ENCODE results near the gene PPFIA3.
"Not testable (repeated sequence)": the region's sequence is repeated elsewhere in the genome, so short reads cannot be mapped to it uniquely, and the experiment has no call there.

Gene PPFIA3

DNA sequence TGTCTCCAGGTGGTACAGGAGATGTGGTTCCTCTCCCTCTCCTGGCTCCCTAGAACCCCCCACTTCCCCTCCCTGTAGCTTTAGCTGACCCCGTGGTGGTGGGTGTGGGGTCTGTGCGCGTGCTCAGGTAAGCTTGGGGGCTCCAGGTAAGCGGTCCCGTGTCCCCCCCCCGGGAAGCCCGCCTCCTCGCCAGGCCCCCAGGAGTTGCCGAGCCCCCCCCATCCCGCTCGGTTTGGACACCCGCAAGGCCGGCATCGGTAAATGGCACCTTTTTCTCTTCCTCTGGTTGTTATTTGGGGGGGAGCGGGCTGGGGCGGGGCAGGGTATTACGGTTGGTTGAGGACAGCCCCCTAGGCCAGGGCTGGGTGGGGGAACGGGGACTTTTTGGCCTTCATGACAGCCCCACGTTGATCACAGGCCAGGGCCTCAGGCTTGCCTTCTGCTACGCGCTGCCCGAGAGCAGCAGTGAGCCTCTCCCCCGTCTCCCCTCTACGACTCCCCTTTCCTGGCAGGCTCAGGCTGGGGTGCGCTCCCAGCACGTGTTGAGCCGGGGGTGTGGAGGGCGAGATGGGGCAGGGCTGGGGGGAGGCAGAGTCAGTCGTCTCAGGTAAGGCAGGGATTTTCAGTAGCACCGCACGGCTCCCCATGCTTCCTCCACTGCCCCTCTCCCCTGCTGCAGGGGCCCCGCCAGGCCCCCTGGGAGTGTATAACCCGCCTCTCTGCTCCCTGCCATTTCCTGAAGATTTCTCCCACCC lies 15.8 kb upstream of the PPFIA3 start:
- no peak for DNase-seq

DNA sequence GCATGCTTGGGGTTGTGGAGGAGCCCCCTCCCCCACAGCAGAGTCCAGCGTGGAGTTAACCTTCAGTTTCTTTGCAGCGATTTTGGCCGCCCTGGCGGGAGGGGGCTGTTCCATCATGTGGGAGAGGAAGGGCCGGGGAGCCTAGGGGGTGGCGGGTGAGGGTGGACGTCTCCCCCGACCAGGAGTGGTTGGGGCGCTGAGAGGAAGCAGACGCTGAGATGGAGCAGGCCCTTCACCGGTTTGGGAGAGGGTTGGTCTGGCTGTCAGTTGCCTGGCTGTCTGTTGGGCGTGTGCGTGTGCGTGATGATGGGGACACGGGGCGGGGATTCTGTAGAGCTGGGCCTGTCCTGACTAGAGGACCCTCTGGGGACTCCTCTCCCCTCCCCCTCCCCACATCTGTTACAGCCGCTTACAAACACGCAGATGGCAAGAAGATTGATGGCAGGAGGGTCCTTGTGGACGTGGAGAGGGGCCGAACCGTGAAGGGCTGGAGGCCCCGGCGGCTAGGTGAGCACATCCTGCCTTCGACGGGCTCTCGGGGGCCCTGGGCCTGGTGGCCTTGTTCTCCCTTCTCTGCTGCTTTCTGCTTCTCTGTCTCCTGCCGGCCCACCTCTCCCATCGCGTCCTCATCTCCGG lies 15.0 kb upstream of the PPFIA3 start:
- no peak for DNase-seq

DNA sequence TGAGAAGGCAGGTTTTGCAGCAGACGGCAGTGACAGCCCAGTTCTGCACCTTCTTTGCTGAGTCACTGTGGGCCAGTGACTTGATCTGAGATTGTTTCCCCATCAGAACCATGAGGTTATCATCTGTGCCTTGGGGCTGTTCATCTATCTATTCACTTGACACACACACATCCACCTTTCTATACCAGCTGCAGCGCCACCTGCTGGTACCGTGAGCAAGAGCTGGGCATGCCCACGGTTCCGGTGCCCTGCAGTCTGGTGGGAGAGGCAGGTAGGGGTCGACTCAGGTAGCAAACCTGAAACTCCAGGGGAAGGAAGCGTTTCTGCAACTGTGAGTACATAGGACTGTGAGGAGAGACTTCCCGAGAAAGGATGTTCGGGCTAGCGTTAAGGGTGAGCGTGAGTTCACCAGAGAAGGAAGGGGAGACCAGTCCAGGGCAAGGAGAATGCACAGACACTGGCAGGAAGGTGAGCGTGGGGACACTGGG lies 12.7 kb upstream of the PPFIA3 start:
- DNase-seq: peak; percentile 79

DNA sequence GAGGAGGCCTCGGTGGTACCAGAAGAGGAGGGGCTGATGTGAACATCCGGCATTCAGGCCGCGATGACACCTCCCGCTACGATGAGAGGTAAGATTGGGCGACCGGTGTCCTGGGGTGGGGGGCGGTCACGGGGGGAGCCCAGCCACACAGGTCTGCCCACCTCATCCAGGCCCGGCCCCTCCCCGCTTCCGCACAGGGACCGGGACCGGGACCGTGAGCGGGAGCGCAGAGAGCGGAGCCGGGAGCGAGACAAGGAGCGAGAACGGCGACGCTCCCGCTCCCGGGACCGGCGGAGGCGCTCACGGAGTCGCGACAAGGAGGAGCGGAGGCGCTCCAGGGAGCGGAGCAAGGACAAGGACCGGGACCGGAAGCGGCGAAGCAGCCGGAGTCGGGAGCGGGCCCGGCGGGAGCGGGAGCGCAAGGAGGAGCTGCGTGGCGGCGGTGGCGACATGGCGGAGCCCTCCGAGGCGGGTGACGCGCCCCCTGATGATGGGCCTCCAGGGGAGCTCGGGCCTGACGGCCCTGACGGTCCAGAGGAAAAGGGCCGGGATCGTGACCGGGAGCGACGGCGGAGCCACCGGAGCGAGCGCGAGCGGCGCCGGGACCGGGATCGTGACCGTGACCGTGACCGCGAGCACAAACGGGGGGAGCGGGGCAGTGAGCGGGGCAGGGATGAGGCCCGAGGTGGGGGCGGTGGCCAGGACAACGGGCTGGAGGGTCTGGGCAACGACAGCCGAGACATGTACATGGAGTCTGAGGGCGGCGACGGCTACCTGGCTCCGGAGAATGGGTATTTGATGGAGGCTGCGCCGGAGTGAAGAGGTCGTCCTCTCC lies 11.5 kb upstream of the PPFIA3 start:
- no peak for DNase-seq

DNA sequence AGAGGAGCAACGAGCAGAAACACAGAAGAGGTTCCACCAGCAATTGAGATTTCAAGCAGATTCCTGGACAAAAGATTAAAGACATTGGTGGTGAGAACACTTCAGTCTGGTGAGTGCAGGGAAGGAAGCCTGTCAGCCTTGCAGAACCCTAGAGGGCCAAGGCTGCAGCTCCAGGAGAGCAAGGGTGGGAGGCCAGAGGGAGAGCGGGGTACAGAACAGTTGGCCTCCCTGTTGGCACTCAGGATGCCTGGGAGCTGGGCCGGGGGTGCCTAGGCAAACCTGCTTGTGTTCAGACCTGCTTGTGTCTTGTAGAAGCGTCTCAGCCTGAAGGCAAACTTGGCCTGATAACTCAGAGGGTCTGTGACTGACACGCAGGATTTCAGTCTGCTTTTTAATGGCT lies 10.3 kb upstream of the PPFIA3 start:
- DNase-seq: no peak

DNA sequence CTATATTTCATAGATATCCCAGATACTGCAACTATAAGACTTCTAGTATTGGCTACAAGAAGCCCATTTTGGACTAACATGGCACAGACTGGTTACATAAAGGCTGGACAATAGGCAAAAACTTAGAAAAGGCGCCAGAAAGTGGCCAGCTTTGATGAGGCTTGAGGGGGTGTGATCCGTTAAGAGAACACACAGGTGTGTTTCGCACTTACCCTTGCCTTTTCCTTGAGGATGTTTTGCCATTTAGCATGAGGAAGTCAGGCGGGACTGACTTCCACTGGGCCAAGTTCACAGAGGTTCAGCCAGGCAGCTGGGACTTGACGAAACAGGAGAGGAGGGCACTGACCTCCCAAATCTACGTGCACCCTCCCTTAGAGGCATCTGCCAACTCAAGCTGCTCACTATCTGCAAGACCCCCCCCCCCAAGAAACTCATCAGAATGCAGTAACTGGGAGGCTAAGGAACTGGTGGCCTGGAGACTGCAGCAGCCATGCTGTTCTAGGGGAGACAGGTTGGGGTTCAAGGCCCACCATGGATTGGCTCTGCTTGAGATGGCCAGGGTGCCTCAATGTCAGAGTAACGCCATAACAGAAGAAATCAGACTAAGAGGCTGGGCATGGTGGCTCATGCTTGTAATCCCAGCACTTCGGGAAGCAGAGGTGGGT lies 9.6 kb upstream of the PPFIA3 start:
- no peak for DNase-seq

DNA sequence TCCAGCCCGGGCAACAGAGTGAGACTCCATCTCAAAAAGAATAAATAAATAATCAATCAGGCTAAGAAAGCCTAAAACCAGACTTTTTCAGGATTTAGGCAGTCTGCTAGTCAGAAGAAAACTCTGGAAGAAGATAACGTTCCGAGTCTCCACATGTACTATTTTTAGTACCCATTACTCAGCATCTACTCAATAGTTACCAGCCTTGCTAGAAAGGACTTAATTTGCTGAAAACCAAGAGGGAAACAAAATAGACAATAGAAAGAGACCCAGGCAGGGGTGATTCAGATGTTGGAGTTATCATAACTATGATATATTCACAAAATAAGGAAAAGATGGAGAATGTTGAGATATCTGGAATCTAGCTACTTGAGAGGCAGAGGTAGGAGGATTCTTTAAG lies 8.8 kb upstream of the PPFIA3 start:
- DNase-seq: no peak

DNA sequence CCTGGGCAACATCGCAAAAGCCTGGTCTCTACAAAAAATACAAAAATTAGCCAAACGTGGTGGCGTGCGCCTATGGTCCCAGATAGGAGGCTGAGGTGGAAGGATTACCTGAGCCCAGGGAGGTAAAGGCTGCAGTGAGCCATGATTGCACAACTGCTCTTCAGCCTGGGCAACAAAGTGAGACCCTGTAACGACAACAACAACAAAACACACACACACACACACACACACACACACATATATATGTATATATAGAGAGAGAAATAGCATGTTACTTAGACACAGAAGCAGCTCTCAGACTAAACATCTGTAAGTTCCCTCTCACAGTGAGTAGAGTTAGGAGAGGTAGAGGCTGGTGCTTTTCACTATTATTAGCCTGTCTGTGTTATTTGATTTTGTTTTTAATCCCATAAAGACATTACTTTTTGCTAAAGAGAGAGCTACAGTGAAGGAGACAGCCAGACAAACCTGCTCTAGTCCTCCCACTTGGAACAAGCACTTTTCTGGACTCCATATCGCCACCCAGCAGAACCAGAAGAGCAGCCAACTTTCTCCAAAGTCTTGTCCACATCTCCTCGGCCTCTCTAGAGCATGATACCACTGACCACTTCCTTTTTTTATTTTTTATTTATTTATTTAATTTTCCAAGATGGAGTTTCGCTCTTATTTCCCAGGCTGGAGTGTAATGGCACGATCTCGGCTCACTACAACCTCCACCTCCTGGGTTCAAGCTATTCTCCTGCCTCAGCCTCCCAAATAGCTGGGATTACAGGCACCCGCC lies 7.9 kb upstream of the PPFIA3 start:
- DNase-seq: no peak

DNA sequence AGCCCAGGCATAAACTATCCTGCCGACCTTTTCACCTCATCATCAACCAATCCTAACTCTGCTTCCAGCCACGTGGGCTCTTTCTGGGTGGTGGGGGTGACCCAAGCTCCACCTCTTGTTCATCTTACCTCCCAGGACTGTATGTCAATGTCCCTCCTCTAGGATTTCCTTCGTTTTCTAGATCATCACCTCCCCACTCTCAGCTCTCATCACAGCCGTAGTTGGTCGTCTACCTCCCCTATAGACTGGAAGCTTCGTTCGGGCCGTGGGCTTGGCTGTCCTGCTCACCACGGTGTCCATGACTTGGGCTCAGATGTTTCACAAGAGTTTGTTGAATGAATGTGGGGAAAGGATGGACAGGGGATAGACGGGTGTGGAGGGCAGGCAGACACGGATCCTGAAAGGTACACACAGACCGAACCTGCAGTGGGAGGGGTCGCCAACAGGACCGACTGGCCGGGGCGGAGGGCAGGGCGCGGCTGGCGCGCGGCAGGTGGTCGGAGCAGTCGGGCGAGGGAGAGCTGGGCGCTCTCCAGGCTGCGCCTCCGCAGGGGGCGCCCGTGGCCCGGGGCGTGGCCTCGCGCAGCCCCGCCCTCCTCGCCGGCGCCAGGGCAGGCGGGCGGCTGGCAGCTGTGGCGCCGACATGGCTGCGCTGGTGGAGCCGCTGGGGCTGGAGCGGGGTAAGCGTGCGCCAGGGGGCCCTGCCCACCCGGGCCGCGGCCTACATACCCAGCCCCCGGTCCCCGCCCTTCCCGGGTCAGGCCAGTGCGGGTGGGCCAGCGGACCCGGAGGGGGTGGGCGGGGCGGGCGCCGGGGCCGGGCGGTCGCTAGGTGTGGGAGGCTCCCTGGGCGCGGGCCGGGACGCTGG lies 5.3 kb upstream of the PPFIA3 start, which contains the start of gene LIN7B:
Gene LIN7B, plus strand, starts transcription at position 609 of the 868 bp plus-strand sequence. Its CDS starts 35 bp downstream, at position 644.
- peak; percentile 80 for DNase-seq

DNA sequence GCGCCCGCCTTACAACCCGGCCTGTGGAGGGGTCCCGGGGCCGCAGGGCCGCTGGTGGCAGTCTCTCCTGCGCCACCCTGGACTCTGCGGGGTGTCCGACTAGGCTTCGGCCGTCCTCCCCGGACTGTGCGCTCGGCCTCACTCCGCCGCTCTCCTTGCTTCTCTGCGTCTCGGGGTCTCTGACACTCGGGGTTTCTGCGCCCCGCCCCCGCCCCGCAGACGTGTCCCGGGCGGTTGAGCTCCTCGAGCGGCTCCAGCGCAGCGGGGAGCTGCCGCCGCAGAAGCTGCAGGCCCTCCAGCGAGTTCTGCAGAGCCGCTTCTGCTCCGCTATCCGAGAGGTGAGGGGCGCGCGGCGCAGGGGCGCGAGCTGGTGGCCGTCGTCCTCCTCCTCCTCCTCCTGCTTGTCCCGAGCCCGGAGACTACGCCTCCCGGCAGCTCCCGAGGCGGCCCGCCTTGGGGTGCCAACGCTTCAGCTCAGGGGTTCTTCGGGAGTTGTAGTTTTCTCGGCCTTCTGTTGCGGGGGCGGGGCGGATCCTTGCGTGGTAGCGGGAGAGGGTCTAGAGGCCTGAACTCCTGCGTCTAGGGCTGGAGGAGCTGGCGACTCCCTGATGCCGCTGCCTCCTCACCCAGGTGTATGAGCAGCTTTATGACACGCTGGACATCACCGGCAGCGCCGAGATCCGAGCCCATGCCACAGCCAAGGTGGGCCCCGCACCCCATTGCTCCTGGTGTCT lies 4.5 kb upstream of the PPFIA3 start:
- peak; percentile 71 for DNase-seq

DNA sequence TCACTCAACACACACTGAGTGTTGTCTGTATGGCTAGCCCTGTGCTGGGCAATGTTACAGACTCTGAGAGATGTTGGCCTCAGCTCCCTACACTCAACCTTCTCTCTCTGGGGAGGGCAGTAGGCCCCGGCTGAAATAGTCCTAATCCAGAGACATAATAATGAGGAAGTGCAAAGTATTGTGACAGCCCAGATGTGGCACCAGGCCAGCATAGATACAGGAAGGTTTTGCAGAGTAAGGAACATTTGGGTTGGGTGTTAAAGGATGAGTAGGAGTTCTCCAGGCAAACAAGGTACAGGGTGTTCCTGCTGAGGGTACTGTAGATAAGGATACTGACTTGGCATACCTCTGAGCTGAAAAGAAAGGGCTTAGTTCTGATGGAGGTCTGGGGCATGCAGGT lies 2.8 kb upstream of the PPFIA3 start:
- DNase-seq: no peak

DNA sequence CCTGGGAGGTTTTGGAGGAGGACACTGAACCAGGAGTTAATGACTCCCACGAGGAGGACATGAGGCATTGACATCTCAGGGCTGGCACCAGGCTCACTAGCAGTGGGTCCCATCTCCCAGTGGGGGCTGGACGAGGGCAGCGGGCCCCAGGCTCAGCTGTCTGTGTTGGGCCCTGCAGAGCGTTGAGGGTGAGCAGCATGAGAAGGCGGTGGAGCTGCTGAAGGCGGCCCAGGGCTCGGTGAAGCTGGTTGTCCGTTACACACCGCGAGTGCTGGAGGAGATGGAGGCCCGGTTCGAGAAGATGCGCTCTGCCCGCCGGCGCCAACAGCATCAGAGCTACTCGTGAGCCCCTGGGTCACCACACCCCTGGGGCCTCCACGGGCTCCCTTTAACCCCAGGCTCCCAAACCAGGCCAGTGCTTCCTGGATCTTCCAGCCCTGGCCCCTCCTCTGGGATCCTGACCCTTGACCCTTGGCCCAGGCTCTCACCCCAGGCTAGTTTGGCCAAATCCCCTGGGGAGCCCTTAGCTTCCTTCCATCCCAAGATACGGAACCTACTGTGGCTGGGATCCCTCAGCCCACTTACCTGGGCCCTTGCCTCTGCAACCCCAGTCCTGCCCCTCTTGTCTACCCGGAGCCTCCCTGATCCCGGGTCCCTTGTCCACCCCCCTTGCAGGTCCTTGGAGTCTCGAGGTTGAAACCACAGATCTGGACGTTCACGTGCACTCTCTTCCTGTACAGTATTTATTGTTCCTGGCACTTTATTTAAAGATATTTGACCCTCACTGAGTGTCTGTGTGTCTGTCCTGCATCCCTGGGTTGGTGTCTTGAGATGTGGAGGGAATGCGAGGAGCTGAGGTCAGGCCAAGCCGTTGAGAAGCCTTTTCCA lies 1.4 kb upstream of the PPFIA3 start:
- no peak for DNase-seq

DNA sequence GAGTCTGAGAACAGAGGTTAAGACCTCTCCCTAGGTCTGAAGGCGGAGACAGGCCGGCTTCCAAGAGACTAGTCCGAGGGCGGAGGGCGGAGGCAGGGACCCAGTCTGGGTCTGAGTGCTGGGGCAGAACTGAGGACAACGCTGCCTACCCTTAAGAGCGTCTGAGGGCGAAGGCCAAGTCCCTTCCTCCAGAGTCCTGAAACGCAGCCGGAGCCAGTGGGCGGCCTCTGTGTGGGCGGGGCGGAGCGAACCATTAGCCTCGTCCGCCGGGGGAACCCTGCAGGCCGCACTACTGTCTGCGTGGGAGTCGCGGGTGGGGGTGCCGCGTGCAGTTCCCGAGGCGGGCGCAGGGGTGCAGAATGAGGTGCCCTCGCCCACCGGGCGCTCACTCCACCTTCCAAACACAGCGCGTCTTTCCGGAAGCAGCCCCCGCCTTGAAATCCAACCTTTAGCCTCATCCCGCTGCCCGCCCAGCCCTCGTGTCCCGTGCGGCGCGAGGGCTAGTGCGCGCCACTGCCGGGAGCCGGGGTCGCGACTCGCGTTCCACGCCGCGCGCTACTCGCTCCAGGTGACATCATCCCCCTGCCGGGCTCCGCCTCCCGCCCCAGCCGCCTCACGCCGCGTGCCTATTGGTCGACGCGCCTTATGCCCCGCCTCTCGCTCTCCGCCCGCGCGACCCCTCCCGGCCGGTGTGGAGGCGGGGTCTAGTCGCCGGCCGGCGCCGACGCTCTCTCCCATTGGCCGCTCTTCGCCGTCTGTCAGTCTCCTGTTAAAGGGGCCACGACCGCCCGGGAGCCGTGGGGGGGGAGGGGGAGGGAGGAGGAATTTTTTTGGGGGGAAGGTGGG lies 556 bp upstream of the PPFIA3 start, which contains the start of gene C19orf73:
Gene C19orf73, minus strand, starts transcription at position 579 of the 846 bp plus-strand sequence. Its CDS starts 121 bp downstream, at position 458.
- DNase-seq: peak; percentile 98

DNA sequence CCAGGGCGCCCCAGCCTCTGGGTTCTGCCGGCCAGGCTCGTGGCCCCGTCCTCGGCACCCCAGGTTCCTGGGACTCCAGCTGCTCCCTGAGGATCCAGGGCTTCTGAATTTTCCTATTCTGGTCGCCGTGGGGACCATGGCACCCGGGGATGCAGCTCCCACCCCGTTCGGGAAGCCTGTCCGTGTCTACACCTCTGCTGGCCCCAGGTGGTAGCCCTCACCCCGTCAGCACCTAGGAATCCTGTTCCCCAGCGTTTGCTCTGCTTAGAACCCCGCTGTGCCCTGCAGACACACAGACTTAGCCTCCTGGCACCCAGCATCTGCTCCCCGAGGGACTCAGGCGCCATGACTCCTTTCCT lies 960 bp downstream of the PPFIA3 start:
- DNase-seq: no peak

DNA sequence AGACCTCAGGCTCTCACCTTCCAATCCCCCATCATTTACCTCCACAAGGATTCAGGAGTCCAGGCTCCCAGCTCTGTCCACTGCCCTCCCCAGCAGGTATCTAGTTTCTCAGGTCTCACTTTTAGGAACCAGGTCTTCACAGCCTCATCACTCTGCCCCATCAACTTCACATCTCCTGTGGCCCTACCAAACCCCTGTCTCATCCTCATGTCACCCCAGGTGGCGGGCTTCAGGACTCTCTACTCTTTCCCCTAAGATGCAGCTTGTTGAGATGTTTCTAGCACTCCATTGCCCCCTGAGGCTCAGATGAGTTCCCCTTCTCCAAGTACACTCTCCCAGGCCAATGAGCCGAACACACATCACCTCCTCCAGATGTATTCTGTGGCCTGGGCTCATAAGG lies 1.5 kb downstream of the PPFIA3 start:
- DNase-seq: no peak

DNA sequence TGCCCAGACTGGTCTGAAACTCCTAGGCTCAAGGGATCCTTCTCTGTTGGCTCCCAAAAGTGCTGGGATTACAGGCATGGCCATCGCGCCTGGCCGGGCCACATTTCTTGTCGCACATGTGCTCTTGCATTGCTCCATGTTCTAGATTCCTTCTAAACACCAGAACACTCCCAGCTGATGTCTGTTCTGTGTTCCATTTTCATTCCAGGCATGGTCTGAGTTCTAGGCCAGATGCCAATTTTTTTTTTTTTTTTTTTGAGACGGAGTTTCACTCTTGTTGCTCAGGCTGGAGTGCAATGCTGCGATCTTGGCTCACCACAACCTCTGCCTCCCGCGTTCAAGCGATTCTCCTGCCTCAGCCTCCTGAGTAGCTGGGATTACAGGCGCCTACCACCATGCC lies 2.5 kb downstream of the PPFIA3 start:
- not testable (repeated sequence) for DNase-seq

DNA sequence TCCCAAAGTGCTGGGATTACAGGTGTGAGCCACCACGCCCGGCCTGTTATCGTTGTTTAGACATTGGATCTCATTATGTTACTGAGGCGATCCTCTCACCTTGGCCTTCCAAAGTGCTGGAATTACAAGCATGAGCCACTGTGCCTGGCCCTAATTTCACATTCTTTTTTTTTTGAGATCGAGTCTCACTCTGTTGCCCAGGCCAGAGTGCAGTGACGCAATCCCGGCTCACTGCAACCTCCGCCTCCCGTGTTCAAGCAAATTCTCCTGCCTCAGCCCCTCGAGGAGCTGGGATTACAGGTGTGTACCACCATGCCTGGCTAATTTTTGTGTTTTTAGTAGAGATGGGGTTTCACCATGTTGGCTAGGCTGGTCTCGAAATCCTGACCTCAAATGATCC lies 3.9 kb downstream of the PPFIA3 start:
- not testable (repeated sequence) for DNase-seq
